GM19468 (cell line): ENCODE measurements around the gene RABGAP1L.
"Not testable (repeated sequence)": the region's sequence is repeated elsewhere in the genome, so short reads cannot be mapped to it uniquely, and the experiment has no call there.

Experiments
- ATAC-seq: cut with Tn5 transposase; IDR thresholded peaks from one replicate; pipeline ENCODE4 v1.9.1; 2021; ENCODE audit warnings: mild to moderate bottlenecking, moderate library complexity, moderate number of reproducible peaks; ENCODE audit not compliant: unreplicated experiment; ENCODE audit errors: extremely low read depth

RABGAP1L gene

GRCh38 chr1:174417921-174418320, 258.6 kb downstream of the RABGAP1L start:
- ATAC-seq = no peak

- no peak for ATAC-seq
Observed at GRCh38 chr1:174425121-174425520, 265.8 kb downstream of the RABGAP1L start.

GRCh38 chr1:174426153-174426552, 266.8 kb downstream of the RABGAP1L start:
- no peak for ATAC-seq

GRCh38 chr1:174428033-174428432, 268.7 kb downstream of the RABGAP1L start:
- no peak for ATAC-seq

- no peak for ATAC-seq
Observed at GRCh38 chr1:174428739-174429138, 269.4 kb downstream of the RABGAP1L start.

- no peak for ATAC-seq
Observed at GRCh38 chr1:174433451-174433850, 274.1 kb downstream of the RABGAP1L start.

GRCh38 chr1:174445351-174445750, 286.0 kb downstream of the RABGAP1L start:
- no peak for ATAC-seq

GRCh38 chr1:174445817-174446216, 286.5 kb downstream of the RABGAP1L start:
- no peak for ATAC-seq

GRCh38 chr1:174447866-174448530, 288.7 kb downstream of the RABGAP1L start, which contains the start of gene GPR52:
Gene GPR52 (plus strand): TSS chr1:174447964. CDS start chr1:174448112, 148 bp downstream.
- no peak for ATAC-seq

- no peak for ATAC-seq
Observed at GRCh38 chr1:174448531-174448883, 289.2 kb downstream of the RABGAP1L start.

- no peak for ATAC-seq
Observed at GRCh38 chr1:174448974-174449373, 289.7 kb downstream of the RABGAP1L start.

- no peak for ATAC-seq
Observed at GRCh38 chr1:174451408-174451807, 292.1 kb downstream of the RABGAP1L start.

GRCh38 chr1:174465855-174466254, 306.5 kb downstream of the RABGAP1L start:
- no peak for ATAC-seq

GRCh38 chr1:174466607-174467006, 307.3 kb downstream of the RABGAP1L start:
- ATAC-seq = no peak

GRCh38 chr1:174469052-174469451, 309.7 kb downstream of the RABGAP1L start:
- ATAC-seq = no peak

- ATAC-seq = no peak
Observed at GRCh38 chr1:174469687-174470086, 310.4 kb downstream of the RABGAP1L start.

GRCh38 chr1:174479281-174479680, 320.0 kb downstream of the RABGAP1L start:
- no peak for ATAC-seq

GRCh38 chr1:174480324-174480723, 321.0 kb downstream of the RABGAP1L start:
- ATAC-seq = no peak

- ATAC-seq = no peak
Observed at GRCh38 chr1:174491606-174492005, 332.3 kb downstream of the RABGAP1L start.

GRCh38 chr1:174497478-174497877, 338.2 kb downstream of the RABGAP1L start:
- ATAC-seq = no peak

GRCh38 chr1:174516755-174517154, 357.4 kb downstream of the RABGAP1L start:
- not testable (repeated sequence) for ATAC-seq

GRCh38 chr1:174519844-174520243, 360.5 kb downstream of the RABGAP1L start:
- no peak for ATAC-seq
